AG08395 (cell line): ENCODE data around the gene NEB.
"Not testable (repeated sequence)": the region's sequence is repeated elsewhere in the genome, so short reads cannot be mapped to it uniquely, and the experiment has no call there.

Experiments
- DNase-seq: peaks from one replicate; pipeline ENCODE4 v3.0.0; 2012; ENCODE audit warnings: mixed read lengths, low spot score

Gene NEB

DNA sequence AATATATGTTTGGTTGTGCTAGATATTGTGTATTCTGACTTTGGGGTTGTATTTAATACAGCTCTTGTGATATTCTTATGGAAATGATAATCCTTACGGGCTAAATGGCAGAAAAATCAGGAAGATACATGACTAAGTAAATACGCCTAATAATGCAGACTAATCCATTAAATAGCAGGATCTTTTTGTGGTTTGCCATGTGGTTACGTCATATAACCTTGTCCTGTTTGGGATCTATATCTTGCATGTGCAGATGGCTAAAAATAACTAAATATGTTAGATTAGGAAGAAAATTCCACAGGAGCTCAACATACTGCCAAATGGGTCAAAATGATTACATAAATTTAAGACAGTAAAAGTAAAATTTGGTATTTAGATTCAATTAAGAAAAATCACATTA lies 83.0 kb downstream of the NEB start:
- no peak for DNase-seq

DNA sequence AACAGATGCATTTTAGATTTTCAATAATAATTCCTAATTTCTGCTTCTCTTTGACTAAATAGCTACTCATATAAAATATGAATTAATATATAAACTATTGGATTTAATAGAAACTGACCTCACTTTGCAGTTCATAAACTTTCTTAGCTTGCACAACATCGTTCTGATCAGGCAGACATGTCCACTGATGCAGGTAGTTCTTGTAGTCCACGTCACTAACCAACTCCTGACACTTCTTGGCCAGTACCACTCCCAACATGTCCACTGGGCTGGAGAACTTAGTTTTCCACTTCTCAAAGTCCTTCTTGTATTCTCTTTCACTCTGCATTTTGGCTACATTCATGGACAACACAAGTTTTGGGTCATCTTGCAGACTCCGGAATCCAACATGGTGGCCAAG lies 83.8 kb downstream of the NEB start:
- DNase-seq, result no peak

- DNase-seq, result no peak
Observed at GRCh38 chr2:151649966-151650365, 84.3 kb downstream of the NEB start.

GRCh38 chr2:151649400-151649799 lies 84.9 kb downstream of the NEB start:
- no peak for DNase-seq

GRCh38 chr2:151646512-151646911 lies 87.8 kb downstream of the NEB start:
- DNase-seq, result not testable (repeated sequence)

DNA sequence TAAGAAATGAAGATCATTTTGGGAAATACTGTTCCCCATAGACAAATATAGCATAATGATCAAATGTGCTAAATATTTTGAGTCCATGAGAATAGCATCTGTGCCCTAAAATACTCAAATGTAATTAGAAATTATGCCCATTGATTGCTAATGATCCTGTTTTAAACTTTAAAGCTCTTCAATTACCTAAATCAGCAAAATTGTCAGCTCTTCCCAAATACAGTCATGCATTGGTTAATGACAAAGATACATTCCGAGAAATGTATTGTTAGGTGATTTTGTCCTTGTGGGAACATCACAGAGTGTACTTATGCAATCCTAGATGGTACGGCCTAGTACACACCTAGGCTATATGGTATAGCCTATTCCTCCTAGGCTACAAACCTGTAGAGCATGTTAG lies 89.7 kb downstream of the NEB start:
- no peak for DNase-seq

DNA sequence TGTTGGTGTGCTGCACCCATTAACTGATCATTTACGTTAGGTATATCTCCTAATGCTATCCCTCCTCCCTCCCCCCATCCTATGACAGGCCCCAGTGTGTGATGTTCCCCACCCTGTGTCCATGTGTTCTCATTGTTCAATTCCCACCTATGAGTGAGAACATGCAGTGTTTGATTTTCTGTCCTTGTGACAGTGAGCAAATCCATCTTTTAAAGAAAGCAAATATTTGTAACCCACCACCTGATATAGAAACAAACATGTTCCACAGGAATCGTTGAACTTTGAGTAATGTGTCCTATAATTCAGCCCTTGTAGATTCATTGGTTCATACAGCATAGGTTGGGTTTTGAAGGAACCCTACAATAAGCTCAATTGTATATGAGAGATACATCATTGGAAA lies 92.4 kb downstream of the NEB start:
- not testable (repeated sequence) for DNase-seq

GRCh38 chr2:151640087-151640486 lies 94.2 kb downstream of the NEB start:
- no peak for DNase-seq

GRCh38 chr2:151638990-151639389 lies 95.3 kb downstream of the NEB start:
- no peak for DNase-seq

GRCh38 chr2:151638191-151638933 lies 95.9 kb downstream of the NEB start:
- no peak for DNase-seq

GRCh38 chr2:151637271-151637781 lies 97.0 kb downstream of the NEB start:
- no peak for DNase-seq

DNA sequence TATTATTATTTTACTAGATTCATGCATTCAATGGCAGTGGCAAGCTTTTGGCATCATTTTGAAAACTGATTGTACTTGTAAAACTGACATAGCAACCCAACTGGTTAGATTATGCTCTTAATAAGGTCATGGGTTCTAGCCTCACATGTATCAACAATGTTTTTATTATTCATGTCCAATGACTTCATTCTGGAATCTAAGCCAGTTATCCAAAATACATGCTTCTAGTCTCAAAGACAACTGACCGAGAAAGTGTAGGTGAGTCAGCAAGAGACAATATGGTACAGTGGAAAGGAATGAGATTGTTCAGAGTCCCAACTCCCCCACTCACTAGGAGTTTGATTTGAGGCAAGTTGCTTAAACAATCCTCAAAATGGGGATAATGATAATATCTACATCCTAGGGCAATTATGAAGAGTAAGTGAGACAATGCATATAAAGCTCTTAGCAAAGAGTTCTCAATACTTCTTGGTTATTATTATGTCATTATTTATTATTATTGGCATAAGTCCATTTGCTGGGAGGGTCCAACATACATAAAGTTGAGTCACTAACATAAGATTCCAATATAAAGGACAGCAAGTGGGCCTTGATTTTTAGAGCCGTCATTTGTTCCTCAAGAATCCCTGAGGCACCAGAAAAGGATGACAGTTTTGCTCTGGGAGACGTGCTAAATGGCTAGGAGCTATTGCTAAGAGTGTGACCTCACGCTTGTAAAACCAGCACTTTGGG lies 99.4 kb downstream of the NEB start:
- DNase-seq, result no peak

DNA sequence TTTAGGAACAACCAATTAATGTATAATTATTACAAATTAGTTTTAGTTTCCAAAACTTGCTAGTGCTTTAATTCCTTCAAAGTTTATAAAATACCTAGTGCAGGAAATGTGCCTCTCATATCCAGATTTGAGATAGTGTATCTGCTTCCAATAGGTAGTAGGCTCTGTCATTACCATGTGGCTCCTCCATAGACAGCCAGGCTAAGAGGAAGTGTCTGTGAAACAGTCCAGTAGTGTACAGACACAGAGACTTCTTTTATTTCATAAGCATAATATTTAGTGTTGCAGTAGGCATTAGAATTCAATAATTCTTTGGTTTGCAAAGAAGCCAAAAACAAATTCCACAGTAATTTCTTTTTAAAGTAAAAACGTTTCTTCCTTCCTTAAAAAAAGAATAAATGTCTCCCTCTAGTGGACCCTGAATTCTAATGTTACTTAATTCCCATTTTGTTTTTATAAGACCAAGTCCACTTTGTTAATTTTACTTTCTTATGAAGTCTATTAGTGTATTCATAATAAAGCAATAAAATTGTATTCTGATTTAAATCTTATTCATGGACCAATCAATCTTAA lies 101.2 kb downstream of the NEB start:
- peak; percentile 19 for DNase-seq

DNA sequence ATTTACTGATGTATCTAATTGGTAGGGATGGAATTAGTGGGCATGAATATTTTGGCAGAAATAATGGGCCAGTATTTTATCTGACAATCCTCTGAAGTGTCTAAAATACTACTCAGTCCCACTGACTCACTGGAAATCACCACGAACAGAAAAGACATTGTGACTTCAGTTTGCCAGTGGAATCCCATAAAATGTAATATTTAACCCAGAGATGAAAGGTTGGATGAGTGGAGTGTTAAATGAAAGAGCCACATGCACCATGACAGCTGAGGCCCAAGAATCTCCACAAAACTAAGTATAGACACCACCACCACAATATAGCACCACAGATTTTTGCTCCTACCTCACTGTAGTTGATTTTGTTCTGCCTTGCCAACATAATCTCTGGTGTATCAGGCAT lies 103.9 kb downstream of the NEB start:
- DNase-seq, result no peak

GRCh38 chr2:151627353-151627752 lies 106.9 kb downstream of the NEB start:
- DNase-seq, result no peak

GRCh38 chr2:151624271-151624670 lies 110.0 kb downstream of the NEB start:
- DNase-seq, result no peak

DNA sequence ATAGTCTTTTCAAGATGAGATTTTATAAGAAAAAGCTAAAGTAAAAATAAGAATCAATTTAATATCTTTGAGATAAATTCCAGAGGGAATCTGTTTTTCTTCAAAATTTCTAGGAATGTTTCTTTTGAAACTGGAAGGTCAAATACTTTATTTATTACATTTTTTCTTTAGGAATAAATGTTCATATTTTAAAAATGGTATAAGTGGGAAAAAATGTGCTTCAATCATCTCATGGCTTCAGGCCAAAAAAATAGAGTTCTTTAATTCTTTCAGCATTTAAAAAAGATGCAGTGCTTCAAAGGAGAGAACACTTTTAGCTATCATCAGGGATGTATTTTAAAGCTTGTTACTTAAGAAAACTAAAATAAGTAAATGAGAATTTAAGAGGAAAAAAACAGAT lies 110.6 kb downstream of the NEB start:
- DNase-seq, result no peak

DNA sequence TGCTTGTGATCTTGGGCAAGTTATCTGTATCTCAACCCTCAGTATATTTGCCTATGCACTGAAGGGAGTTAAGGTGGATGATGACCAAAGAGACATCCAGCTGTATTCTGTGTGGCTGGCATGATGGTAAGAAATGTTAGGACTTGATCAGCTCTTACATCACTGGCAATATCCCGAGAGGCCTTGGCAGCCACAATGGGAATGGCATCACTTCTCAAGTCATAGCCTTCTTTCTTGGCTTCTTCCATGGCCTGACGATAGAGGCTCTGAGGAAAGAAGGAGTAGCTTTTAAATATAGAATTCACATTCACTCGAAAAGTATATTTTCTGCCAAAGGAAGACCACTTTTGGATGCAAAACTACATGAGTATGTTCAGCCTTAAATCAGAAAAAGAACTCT lies 113.5 kb downstream of the NEB start:
- no peak for DNase-seq

DNA sequence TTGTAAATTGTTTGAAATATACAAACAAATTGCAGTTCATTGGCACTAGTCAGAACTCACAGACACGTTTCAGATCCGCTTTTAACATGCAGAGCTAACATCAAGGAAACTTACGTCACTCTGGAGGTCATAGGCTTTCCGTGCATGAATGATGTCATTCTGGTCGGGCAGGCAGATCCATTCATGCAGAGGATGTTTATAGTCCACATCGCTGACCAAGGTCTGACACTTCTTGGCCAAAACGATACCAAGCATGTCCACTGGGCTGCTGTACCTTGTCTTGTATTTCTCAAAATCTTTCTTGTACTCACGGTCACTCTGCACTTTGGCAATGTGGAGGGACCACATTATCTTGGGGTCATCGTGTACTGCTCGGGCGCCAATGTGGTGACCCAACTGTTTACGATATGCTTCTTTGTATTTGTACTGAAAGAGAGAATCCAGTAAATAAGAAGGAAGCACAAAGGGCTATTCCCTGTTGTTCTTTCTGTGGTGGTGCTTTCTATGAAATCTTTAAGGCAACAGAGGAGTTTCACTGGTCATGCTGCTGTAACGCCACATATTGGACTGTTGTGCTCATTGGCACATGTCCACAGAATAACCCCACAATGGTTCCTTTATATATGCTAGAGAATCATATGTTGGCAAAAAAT lies 114.8 kb downstream of the NEB start:
- DNase-seq, result no peak

GRCh38 chr2:151616760-151617339 lies 117.4 kb downstream of the NEB start:
- DNase-seq, result no peak

DNA sequence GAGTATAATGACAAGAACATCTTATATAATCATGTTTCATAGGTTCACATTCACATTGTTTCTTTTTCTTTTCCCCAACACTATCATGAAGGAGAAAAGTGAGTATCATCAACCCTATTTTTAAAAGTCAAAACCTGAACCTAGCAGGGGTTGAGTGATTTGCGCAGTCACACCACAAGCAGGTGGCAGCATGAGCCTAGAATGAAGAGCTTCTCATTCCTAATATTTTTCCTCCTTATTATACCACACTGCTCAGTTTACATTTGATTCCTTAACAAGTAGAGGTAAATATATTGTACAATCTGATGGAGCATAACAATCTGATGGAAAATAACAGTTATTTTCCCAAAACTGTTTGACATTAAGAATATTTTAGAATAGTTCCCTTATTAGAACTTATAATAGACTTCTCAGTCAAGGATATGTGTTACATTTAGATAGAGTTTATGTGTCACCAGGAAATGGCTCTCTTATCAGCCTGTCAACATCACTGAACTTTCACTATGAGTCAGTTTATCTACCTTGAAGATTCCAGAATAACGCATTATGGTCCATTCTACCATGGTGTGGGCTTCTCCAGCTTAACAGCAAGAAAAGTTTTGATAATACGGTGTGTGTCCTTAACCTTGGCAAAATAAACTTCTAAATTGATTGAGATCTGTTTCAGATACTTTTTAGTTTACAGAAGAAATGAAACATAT lies 119.5 kb downstream of the NEB start:
- DNase-seq, result no peak

GRCh38 chr2:151614159-151614558 lies 120.1 kb downstream of the NEB start:
- no peak for DNase-seq
